ENCODE measurements around the gene DCDC1.

DCDC1 gene

GRCh38 chr11:30911247-30911646 is 458.3 kb downstream of the DCDC1 start:
- Mint-ChIP-seq H3K36me3 (no peaks in the 10 kb centered on the region), H3K27me3 (no peaks in the 10 kb centered on the region), H3K9me3 (no peaks in the 10 kb centered on the region), H3K4me1 (no peaks in the 10 kb centered on the region), H3K27ac (no peak overlapping the region), H3K4me3 (no peak overlapping the region)

- no peak overlapping the region for H3K27ac Mint-ChIP-seq
Measured at GRCh38 chr11:30908857-30909256, 460.7 kb downstream of the DCDC1 start.

GRCh38 chr11:30908272-30908671 is 461.3 kb downstream of the DCDC1 start:
- no peak overlapping the region for H3K4me3 Mint-ChIP-seq
- H3K27me3 Mint-ChIP-seq, result no peaks in the 10 kb centered on the region
- H3K27ac Mint-ChIP-seq, result no peak overlapping the region
- H3K4me1 Mint-ChIP-seq, result no peaks in the 10 kb centered on the region
- no peaks in the 10 kb centered on the region for H3K36me3 Mint-ChIP-seq
- no peaks in the 10 kb centered on the region for H3K9me3 Mint-ChIP-seq

More at GRCh38 chr11:30908857-30909256, 460.7 kb downstream of the DCDC1 start:
- Mint-ChIP-seq H3K27me3 (no peaks in the 10 kb centered on the region), H3K4me1 (no peaks in the 10 kb centered on the region), H3K9me3 (no peaks in the 10 kb centered on the region), H3K4me3 (no peak overlapping the region), H3K36me3 (no peaks in the 10 kb centered on the region)

- Mint-ChIP-seq H3K27me3 (no peaks in the 10 kb centered on the region), H3K9me3 (no peaks in the 10 kb centered on the region), H3K27ac (no peak overlapping the region), H3K4me1 (no peaks in the 10 kb centered on the region), H3K36me3 (no peaks in the 10 kb centered on the region), H3K4me3 (no peak overlapping the region)
Measured at GRCh38 chr11:30902929-30903328, 466.6 kb downstream of the DCDC1 start.

- Mint-ChIP-seq H3K4me3 (no peak overlapping the region), H3K4me1 (no peaks in the 10 kb centered on the region), H3K9me3 (no peaks in the 10 kb centered on the region), H3K27me3 (no peaks in the 10 kb centered on the region), H3K36me3 (no peaks in the 10 kb centered on the region), H3K27ac (no peak overlapping the region)
Measured at GRCh38 chr11:30895046-30895445, 474.5 kb downstream of the DCDC1 start.

- H3K4me3 Mint-ChIP-seq, result no peak overlapping the region
- H3K4me1 Mint-ChIP-seq, result no peaks in the 10 kb centered on the region
- no peaks in the 10 kb centered on the region for H3K27me3 Mint-ChIP-seq
- H3K9me3 Mint-ChIP-seq, result no peaks in the 10 kb centered on the region
- H3K36me3 Mint-ChIP-seq, result no peaks in the 10 kb centered on the region
- H3K27ac Mint-ChIP-seq, result no peak overlapping the region
Measured at GRCh38 chr11:30893318-30893717, 476.2 kb downstream of the DCDC1 start.

- Mint-ChIP-seq H3K27me3 (no peaks in the 10 kb centered on the region), H3K27ac (no peak overlapping the region), H3K4me3 (no peak overlapping the region), H3K36me3 (no peaks in the 10 kb centered on the region), H3K4me1 (no peaks in the 10 kb centered on the region), H3K9me3 (no peaks in the 10 kb centered on the region)
Measured at GRCh38 chr11:30889143-30889794, 480.3 kb downstream of the DCDC1 start.

GRCh38 chr11:30879322-30880005 is 490.1 kb downstream of the DCDC1 start:
- Mint-ChIP-seq H3K4me1 (no peaks in the 10 kb centered on the region), H3K4me3 (no peak overlapping the region), H3K9me3 (no peaks in the 10 kb centered on the region), H3K36me3 (no peaks in the 10 kb centered on the region), H3K27ac (no peak overlapping the region), H3K27me3 (no peaks in the 10 kb centered on the region)

GRCh38 chr11:30878400-30878799 is 491.1 kb downstream of the DCDC1 start:
- H3K4me3 Mint-ChIP-seq, result no peak overlapping the region
- H3K27ac Mint-ChIP-seq, result no peak overlapping the region
- H3K9me3 Mint-ChIP-seq, result no peaks in the 10 kb centered on the region
- H3K36me3 Mint-ChIP-seq, result no peaks in the 10 kb centered on the region
- H3K4me1 Mint-ChIP-seq, result no peaks in the 10 kb centered on the region
- no peaks in the 10 kb centered on the region for H3K27me3 Mint-ChIP-seq

- H3K36me3 Mint-ChIP-seq, result no peaks in the 10 kb centered on the region
- H3K27ac Mint-ChIP-seq, result no peak overlapping the region
- H3K4me3 Mint-ChIP-seq, result no peak overlapping the region
- no peaks in the 10 kb centered on the region for H3K27me3 Mint-ChIP-seq
- no peaks in the 10 kb centered on the region for H3K4me1 Mint-ChIP-seq
- H3K9me3 Mint-ChIP-seq, result no peaks in the 10 kb centered on the region
Measured at GRCh38 chr11:30876663-30877396, 492.7 kb downstream of the DCDC1 start.

- Mint-ChIP-seq H3K9me3 (no peaks in the 10 kb centered on the region), H3K4me1 (no peaks in the 10 kb centered on the region), H3K27ac (no peak overlapping the region), H3K36me3 (no peaks in the 10 kb centered on the region), H3K27me3 (no peaks in the 10 kb centered on the region), H3K4me3 (no peak overlapping the region)
Measured at GRCh38 chr11:30876228-30876627, 493.3 kb downstream of the DCDC1 start.

- Mint-ChIP-seq H3K4me1 (no peaks in the 10 kb centered on the region), H3K4me3 (no peak overlapping the region), H3K9me3 (no peaks in the 10 kb centered on the region), H3K27ac (no peak overlapping the region), H3K36me3 (no peaks in the 10 kb centered on the region), H3K27me3 (no peaks in the 10 kb centered on the region)
Measured at GRCh38 chr11:30875806-30876205, 493.7 kb downstream of the DCDC1 start.

- Mint-ChIP-seq H3K27me3 (no peaks in the 10 kb centered on the region), H3K9me3 (no peaks in the 10 kb centered on the region), H3K27ac (no peak overlapping the region), H3K4me1 (no peaks in the 10 kb centered on the region), H3K36me3 (no peaks in the 10 kb centered on the region), H3K4me3 (no peak overlapping the region)
Measured at GRCh38 chr11:30873924-30874610, 495.5 kb downstream of the DCDC1 start.

GRCh38 chr11:30868626-30869081 is 500.9 kb downstream of the DCDC1 start:
- H3K27ac Mint-ChIP-seq, result no peak overlapping the region
- no peak overlapping the region for H3K4me3 Mint-ChIP-seq
- H3K4me1 Mint-ChIP-seq, result no peaks in the 10 kb centered on the region
- H3K27me3 Mint-ChIP-seq, result no peaks in the 10 kb centered on the region
- H3K9me3 Mint-ChIP-seq, result no peaks in the 10 kb centered on the region
- no peaks in the 10 kb centered on the region for H3K36me3 Mint-ChIP-seq

GRCh38 chr11:30863209-30863608 is 506.3 kb downstream of the DCDC1 start:
- Mint-ChIP-seq H3K9me3 (no peaks in the 10 kb centered on the region), H3K36me3 (no peaks in the 10 kb centered on the region), H3K4me3 (no peak overlapping the region), H3K27ac (no peak overlapping the region), H3K27me3 (no peaks in the 10 kb centered on the region), H3K4me1 (no peaks in the 10 kb centered on the region)

GRCh38 chr11:30861531-30861930 is 508.0 kb downstream of the DCDC1 start:
- Mint-ChIP-seq H3K27me3 (no peaks in the 10 kb centered on the region), H3K4me3 (no peak overlapping the region), H3K9me3 (no peaks in the 10 kb centered on the region), H3K36me3 (no peaks in the 10 kb centered on the region), H3K27ac (no peak overlapping the region), H3K4me1 (no peaks in the 10 kb centered on the region)

Measured in activated naive CD4-positive, alpha-beta T cell treated with anti-CD3 and anti-CD28 coated beads, Interleukin-2, amount 50 U/mL, for 24 hours (primary cell).